ENCODE measurements around the gene SIM2.

The SIM2 gene

DNA sequence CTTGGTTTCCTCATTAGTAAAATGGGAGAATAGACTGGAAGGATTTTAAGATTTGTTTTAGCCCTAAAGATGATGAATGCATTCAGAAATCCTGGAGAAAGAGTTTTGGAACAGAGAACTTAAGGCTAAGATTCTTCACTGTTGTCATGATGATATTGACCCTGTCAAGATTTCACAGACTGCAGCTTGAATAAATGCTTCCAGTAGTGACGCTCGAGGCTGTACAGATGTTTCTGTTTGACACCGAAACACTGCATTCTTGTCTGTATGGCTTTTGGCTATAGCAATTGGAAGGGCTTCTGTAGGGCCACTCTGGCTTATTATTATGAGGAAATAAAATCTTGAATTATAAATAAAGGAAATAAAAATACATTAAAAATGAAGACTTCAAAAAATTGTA lies 25.7 kb downstream of the SIM2 start:
- no peak for DNase-seq (ENCODE audit: extremely low read depth, low read depth)
- TF ChIP-seq, protein P1, sequence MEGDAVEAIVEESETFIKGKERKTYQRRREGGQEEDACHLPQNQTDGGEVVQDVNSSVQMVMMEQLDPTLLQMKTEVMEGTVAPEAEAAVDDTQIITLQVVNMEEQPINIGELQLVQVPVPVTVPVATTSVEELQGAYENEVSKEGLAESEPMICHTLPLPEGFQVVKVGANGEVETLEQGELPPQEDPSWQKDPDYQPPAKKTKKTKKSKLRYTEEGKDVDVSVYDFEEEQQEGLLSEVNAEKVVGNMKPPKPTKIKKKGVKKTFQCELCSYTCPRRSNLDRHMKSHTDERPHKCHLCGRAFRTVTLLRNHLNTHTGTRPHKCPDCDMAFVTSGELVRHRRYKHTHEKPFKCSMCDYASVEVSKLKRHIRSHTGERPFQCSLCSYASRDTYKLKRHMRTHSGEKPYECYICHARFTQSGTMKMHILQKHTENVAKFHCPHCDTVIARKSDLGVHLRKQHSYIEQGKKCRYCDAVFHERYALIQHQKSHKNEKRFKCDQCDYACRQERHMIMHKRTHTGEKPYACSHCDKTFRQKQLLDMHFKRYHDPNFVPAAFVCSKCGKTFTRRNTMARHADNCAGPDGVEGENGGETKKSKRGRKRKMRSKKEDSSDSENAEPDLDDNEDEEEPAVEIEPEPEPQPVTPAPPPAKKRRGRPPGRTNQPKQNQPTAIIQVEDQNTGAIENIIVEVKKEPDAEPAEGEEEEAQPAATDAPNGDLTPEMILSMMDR (IDR thresholded peaks at IDR 0.05; ENCODE audit: low read depth, low read length, missing control alignments): no peak
- no peak overlapping the region for H3K4me3 ChIP-seq (replicated peaks; ENCODE audit: low read depth, low read length)

DNA sequence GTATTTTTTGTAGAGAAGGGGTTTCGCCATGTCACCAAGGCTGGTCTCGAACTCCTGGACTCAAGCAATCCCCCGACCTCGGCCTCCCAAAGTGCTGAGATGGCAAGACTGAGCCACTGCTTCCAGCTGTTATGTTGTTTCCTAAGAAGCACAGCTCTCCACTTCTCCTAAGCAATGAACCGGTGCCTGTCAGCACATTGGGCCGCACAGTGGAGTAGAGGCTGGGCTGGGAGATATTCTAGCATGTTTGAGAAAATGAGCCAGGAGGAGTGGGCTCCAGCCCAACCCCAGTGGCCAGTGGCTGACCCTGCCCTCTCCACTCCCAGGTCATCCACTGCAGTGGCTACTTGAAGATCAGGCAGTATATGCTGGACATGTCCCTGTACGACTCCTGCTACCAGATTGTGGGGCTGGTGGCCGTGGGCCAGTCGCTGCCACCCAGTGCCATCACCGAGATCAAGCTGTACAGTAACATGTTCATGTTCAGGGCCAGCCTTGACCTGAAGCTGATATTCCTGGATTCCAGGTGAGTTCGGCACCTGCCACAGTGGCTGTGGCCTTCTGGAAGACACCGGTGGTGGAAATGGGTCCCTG lies 27.0 kb downstream of the SIM2 start:
- no peak overlapping the region for H3K4me3 ChIP-seq (replicated peaks; ENCODE audit: low read depth, low read length)
- DNase-seq (ENCODE audit: extremely low read depth, low read depth): no peak
- TF ChIP-seq, protein P1 (IDR thresholded peaks at IDR 0.05; ENCODE audit: low read depth, low read length, missing control alignments): no peak

DNA sequence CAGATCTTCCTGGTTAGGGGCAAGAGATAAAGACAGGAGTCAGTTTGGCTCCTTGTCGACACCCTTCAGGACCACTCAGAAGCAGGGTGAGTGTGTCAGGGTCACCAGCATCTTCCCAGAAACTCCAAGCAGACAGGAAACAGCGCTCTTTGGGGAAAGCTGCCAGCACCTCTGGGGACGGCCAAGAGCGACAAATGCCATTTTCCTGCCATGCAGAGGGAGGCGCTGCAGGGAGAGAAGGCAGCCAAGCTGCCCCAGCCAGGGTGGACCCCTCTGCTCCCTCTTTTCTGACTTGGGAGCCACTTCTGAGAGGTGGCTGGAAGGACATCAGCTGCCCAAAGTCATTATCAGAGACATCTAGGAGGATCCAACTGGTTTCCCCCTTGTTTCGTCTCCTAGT lies 29.0 kb downstream of the SIM2 start:
- H3K4me3 ChIP-seq (replicated peaks; ENCODE audit: low read depth, low read length): no peak overlapping the region
- no peak for DNase-seq (ENCODE audit: extremely low read depth, low read depth)
- TF ChIP-seq, protein P1 (IDR thresholded peaks at IDR 0.05; ENCODE audit: low read depth, low read length, missing control alignments): no peak

DNA sequence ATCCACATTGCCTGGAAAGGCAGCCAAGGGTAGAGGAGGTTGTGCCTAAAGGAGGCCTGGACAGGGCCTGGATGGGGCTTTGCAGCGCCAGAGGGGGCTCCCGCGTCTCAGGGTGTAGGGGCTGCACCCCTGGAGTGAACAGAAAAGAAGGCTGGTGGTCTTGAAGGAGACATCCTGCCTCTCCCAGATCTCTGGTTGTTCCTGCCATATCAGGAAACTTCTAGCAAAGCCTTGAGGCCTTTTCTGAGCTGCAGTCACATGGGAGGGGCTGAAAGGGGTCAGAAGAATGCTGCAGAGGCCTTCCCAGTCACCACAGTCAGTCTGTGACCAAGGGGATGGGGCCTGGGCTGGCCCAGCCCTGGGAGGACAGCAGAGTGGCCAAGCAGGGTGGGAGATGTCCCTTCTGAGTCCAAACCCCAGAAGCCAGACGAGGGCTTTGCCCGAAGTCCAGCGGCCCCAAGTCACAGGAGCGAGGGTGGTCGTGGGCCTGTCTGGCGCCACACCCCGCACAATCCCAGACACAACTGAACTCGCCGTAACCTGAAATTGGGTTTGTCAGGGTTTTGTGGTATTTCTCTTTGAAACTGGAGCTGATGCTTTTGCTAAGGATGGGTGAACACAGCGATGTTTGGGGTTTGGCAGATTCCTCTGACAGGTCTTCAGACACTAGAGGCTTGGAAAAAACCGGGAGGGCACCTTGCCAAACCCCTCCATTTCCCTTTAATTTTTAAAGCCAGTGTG lies 29.6 kb downstream of the SIM2 start:
- no peak for DNase-seq (ENCODE audit: extremely low read depth, low read depth)
- TF ChIP-seq, protein P1 (IDR thresholded peaks at IDR 0.05; ENCODE audit: low read depth, low read length, missing control alignments): no peak
- H3K4me3 ChIP-seq (replicated peaks; ENCODE audit: low read depth, low read length): no peak overlapping the region

DNA sequence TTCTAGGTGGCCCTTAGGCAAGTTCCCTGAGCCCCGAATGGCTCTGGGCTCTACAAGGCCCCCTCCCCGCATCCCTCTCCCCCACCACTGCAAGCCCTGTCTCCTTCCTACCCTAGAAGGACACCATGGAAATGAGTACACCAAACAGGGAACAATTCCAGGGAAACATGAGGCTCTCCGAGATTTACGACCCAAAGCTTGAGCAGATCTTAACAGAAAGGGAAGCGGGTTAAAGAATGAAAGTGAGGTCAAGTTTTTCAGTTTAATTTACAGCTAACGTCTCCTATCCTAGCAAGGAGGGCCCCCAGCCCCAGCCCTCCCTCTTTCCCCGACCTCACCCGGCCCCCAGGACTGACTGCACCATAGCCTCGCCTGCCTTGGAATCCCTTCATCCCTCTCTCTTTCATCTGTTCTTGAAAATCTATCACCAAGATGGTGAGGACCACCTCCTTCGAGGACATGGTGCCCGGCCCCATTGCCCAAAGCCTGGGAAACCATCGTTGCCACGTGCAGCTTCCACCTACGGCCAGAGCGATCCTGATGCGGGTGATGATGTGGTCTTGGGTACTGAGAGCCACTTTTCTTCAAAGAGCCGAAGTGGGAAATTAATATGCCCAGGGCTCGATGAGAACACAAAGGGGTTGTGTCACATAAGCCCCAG lies 30.5 kb downstream of the SIM2 start:
- no peak overlapping the region for H3K4me3 ChIP-seq (replicated peaks; ENCODE audit: low read depth, low read length)
- DNase-seq (ENCODE audit: extremely low read depth, low read depth): no peak
- TF ChIP-seq, protein P1 (IDR thresholded peaks at IDR 0.05; ENCODE audit: low read depth, low read length, missing control alignments): no peak

DNA sequence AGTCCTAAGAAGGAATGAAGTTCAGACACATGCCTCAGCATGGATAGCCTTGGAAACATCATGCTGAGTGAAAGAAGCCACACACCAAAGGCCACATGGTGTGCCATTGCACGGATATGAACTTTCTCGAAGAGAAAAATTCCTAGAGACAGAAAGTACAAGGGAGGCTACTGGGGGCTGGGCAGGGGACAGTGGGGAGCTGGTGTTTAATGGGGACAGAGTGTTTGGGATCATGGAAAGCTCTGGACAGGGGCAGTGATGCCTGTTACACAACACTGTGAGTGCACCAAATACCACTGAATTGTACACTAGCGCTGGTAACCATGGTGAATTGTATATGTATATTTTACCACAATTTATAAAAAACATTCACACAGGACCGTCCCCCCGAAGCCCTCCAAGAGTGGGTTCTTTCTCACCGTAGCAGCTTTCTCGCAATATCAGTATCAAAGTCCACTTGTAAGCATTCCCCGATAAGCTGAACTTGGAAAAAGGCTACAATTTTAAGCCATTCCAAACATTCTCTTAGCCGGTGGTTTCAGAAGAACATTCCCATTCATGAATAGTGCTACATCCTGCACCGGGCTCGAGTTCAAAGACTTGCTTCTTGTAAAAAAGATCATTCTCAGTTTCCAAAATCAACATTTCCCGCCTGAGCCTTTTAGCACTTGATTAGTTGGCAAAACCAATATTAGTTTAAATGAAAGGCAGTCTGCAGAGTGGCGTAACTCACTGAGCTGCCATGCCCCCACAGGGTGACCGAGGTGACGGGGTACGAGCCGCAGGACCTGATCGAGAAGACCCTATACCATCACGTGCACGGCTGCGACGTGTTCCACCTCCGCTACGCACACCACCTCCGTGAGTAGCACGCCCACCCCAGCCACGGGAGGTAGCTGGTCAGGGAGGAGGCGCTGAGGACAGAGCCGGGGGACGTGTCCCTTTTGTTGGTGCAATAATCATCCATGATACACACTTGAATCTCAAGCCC lies 31.7 kb downstream of the SIM2 start:
- no peak overlapping the region for H3K4me3 ChIP-seq (replicated peaks; ENCODE audit: low read depth, low read length)

More for the DNA sequence above, 31.7 kb downstream of the SIM2 start:
- TF ChIP-seq, protein P1 (IDR thresholded peaks at IDR 0.05; ENCODE audit: low read depth, low read length, missing control alignments): no peak
- DNase-seq (ENCODE audit: extremely low read depth, low read depth): no peak

Data from HFF-Myc (cell line).